A673 (cell line): ENCODE results near the gene LHPP. TPM values are rescaled to one million over a fixed set of nuclear protein-coding genes. Genes with fewer than 3 reads are reported as not detected.

Source experiments
- BruUV-seq: library from RNA; stranded (reverse); fragments of 400-500 nt; replicated peaks from 2 replicates; lab custom pipeline; 2021; lab: Mats Ljungman, UMichigan
- CTCF ChIA-PET: fragments of 300-600 bp; sonication (Branson Sonifier 250); formaldehyde crosslinking; loops from one replicate; lab custom pipeline; 2022; ENCODE audit warnings: antibody characterized with exemption; lab: Charles Lee
- POLR2A ChIA-PET: fragments of 300-600 bp; sonication (Branson Sonifier 250); formaldehyde crosslinking; loops from one replicate; lab custom pipeline; 2022; ENCODE audit warnings: antibody characterized with exemption; ENCODE audit not compliant: low non-redundant PET; lab: Charles Lee
- DNase-seq: peaks from one replicate; pipeline ENCODE4 v3.0.0-alpha.2; 2015; ENCODE audit warnings: low spot score
- H3K27ac ChIP-seq: fragments of 200-600 bp; sonication (generic); 2 replicates; pipeline ENCODE4 v1.5.1; 2016; ENCODE audit warnings: mixed run types, low read depth, mild to moderate bottlenecking, mixed read lengths, antibody characterized with exemption, low read length; ENCODE audit not compliant: poor library complexity, severe bottlenecking
- H3K27me3 ChIP-seq: fragments of 200-600 bp; sonication (generic); replicated peaks from 2 replicates; pipeline ENCODE4 v1.6.1; 2017; ENCODE audit warnings: mixed run types, low read depth, mild to moderate bottlenecking, mixed read lengths, antibody characterized with exemption, low read length; ENCODE audit not compliant: insufficient read depth, poor library complexity
- H3K36me3 ChIP-seq: fragments of 200-600 bp; sonication (generic); 2 replicates; pipeline ENCODE4 v1.6.1; 2016; ENCODE audit warnings: mixed run types, mild to moderate bottlenecking, mixed read lengths, antibody characterized with exemption, low read length; ENCODE audit not compliant: insufficient read depth, poor library complexity, severe bottlenecking
- H3K4me1 ChIP-seq: fragments of 200-600 bp; sonication (generic); 2 replicates; pipeline ENCODE4 v1.6.1; 2017; ENCODE audit warnings: mixed run types, mild to moderate bottlenecking, mixed read lengths, antibody characterized with exemption, low read length; ENCODE audit not compliant: insufficient read depth, poor library complexity, severe bottlenecking
- H3K4me3 ChIP-seq: fragments of 200-600 bp; sonication (generic); 2 replicates; pipeline ENCODE4 v1.5.1; 2016; ENCODE audit warnings: low read depth, mixed run types, mild to moderate bottlenecking, mixed read lengths, low read length; ENCODE audit not compliant: poor library complexity, severe bottlenecking
- H3K9me3 ChIP-seq: fragments of 200-600 bp; sonication (generic); 2 replicates; pipeline ENCODE4 v1.6.1; 2016; ENCODE audit warnings: mixed run types, low read depth, mild to moderate bottlenecking, mixed read lengths, antibody characterized with exemption, low read length; ENCODE audit not compliant: poor library complexity, severe bottlenecking
- EZH2 ChIP-seq: fragments of 200-600 bp; sonication (generic); IDR thresholded peaks from 2 replicates; pipeline ENCODE4 v1.6.1; 2017; ENCODE audit warnings: borderline replicate concordance, low read depth, mild to moderate bottlenecking, mixed read lengths, antibody characterized with exemption, low read length; ENCODE audit not compliant: poor library complexity, severe bottlenecking
- intact Hi-C: fragments of 100-400 bp; cut with micrococcal nuclease; formaldehyde crosslinking; loops from one replicate; pipeline ENCODE4 v1.10.0; 2022; ENCODE audit not compliant: unreplicated experiment
- total RNA-seq: library from RNA; stranded (reverse); gene quantifications from 2 replicates; pipeline ENCODE4 v1.2.3, GENCODE V29; 2021
- TF ChIP-seq, protein P1 (sequence below): fragments of 300-800, 200-600 bp; sonication (generic); conservative IDR thresholded peaks from 2 replicates; pipeline ENCODE4 v1.5.1; 2017; ENCODE audit warnings: low read depth, mild to moderate bottlenecking, antibody characterized with exemption, low read length, moderate library complexity, mixed read lengths

Gene LHPP
- total RNA-seq, 1 experiment from 2014 or later, result 2.3 TPM

DNA sequence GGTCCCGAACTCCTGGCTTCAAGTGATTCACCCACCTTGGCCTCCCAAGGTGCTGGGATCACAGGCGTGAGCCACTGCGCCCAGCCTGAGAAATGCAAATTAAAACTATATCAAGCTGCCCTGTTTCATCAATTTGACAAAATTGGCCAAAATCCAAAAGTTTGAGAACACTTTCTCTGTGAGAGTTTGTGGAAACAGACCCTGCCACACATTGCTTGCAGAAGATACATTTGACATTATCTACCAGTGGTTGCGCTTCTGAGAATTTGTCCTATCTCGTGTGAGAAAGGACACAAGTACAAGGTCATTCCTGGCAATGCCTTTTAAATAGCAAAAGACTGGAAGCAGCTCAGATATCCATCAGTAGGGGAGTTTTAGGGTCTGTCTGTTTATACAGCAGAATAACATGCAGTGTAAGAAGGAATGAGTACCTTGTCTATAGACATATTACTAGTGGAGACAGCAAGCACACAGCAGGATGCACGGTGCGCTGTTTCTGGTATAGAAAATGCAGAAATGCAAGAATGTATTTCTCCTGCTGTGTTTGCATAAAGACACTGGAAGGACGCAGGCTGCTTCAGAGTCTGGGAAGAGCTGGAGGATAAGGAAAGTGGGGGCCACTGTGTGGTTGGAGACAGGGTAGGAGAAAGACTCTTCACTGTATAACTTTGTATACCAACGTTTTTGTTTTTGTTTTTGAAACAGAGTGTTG, 4.3 kb downstream of the LHPP start:
- no peaks in the 10 kb centered on the region for H3K4me1 ChIP-seq
- ChIA-PET POLR2A (no interaction called here), CTCF (no interaction called here)
- BruUV-seq, result no TSS peak
- TF ChIP-seq, protein P1, sequence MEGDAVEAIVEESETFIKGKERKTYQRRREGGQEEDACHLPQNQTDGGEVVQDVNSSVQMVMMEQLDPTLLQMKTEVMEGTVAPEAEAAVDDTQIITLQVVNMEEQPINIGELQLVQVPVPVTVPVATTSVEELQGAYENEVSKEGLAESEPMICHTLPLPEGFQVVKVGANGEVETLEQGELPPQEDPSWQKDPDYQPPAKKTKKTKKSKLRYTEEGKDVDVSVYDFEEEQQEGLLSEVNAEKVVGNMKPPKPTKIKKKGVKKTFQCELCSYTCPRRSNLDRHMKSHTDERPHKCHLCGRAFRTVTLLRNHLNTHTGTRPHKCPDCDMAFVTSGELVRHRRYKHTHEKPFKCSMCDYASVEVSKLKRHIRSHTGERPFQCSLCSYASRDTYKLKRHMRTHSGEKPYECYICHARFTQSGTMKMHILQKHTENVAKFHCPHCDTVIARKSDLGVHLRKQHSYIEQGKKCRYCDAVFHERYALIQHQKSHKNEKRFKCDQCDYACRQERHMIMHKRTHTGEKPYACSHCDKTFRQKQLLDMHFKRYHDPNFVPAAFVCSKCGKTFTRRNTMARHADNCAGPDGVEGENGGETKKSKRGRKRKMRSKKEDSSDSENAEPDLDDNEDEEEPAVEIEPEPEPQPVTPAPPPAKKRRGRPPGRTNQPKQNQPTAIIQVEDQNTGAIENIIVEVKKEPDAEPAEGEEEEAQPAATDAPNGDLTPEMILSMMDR, result no peak
- no peak for TF ChIP-seq EZH2
- H3K4me3 ChIP-seq, result no peak overlapping the region
- H3K27ac ChIP-seq, result no peak overlapping the region
- H3K36me3 ChIP-seq, result no peaks in the 10 kb centered on the region
- DNase-seq, result no peak
- H3K9me3 ChIP-seq, result no peaks in the 10 kb centered on the region
- H3K27me3 ChIP-seq, result no peaks in the 10 kb centered on the region
- intact Hi-C loops, result no loop called here

GRCh38 chr10:124467165-124467564, 5.5 kb downstream of the LHPP start:
- Histone ChIP-seq H3K36me3 (no peaks in the 10 kb centered on the region), H3K4me3 (no peak overlapping the region), H3K9me3 (no peaks in the 10 kb centered on the region), H3K27me3 (no peaks in the 10 kb centered on the region), H3K4me1 (no peaks in the 10 kb centered on the region), H3K27ac (no peak overlapping the region)
- POLR2A ChIA-PET, result no interaction called here
- no peak for TF ChIP-seq EZH2
- TF ChIP-seq, protein P1, result no peak
- intact Hi-C loops, result no loop called here
- CTCF ChIA-PET, result no interaction called here
- BruUV-seq, result no TSS peak
- no peak for DNase-seq

DNA sequence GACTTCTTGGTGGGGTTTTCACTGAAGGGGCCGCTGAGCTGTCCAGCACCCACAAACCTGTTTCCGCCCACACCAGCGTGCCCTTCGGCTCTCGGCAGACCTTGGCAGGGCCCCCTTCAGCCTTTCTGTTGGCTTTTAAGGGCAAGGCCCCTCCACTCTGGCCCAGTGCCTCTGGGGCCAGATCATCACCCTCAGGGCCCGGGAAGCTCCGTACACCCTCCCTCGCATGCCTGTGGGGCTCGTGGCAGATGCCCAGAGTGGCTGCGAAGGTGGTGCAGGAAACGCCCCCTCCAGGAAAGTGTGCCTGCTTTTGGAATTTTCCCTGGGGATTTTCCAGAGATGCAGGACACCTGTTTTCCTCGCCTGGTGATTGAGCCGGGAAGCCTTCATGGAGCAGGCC, 7.0 kb downstream of the LHPP start:
- Histone ChIP-seq H3K4me3 (no peak overlapping the region), H3K27me3 (no peaks in the 10 kb centered on the region), H3K4me1 (no peaks in the 10 kb centered on the region), H3K27ac (no peak overlapping the region), H3K9me3 (no peaks in the 10 kb centered on the region), H3K36me3 (no peaks in the 10 kb centered on the region)
- no peak for TF ChIP-seq EZH2
- TF ChIP-seq, protein P1, result no peak
- intact Hi-C loops, result no loop called here
- DNase-seq, result no peak
- BruUV-seq, result no TSS peak
- POLR2A ChIA-PET, result no interaction called here
- CTCF ChIA-PET, result no interaction called here
